HG03432 (cell line): ENCODE results near the gene LEMD2.

Experiments
- ATAC-seq: cut with Tn5 transposase; IDR thresholded peaks from one replicate; pipeline ENCODE4 v1.9.1; 2021; ENCODE audit warnings: mild to moderate bottlenecking, moderate library complexity; ENCODE audit not compliant: unreplicated experiment

Gene LEMD2

DNA sequence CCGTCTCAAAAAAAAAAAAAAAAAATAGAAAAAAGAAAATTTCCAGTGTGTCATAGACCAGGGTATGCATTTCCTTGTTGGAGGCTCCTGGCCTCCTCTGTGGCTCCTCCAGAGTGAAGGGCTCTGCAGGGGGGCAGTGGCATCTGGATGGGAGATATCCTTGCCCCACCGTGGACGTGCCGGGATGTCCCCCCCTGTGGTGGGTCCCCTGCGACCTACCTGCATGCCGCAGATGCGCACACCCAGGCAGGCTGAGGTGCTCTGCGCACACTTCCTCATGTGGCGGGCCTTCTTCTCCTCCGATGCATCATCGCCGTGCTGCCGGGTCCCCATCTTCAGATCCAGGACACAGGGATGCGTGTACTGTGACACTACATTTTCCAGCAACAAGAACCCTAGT is 63.7 kb downstream of the LEMD2 start:
- ATAC-seq, result no peak

GRCh38 chr6:33724102-33725023 is 64.6 kb downstream of the LEMD2 start:
- ATAC-seq, result no peak

GRCh38 chr6:33723371-33724085 is 65.4 kb downstream of the LEMD2 start:
- ATAC-seq, result no peak

- ATAC-seq, result no peak
Observed at GRCh38 chr6:33722103-33722623, 66.8 kb downstream of the LEMD2 start.

GRCh38 chr6:33721508-33721907 is 67.4 kb downstream of the LEMD2 start:
- ATAC-seq, result no peak
